ENCODE measurements around the gene SETDB1.

SETDB1 gene

GRCh38 chr1:150969626-150970025 lies 43.5 kb downstream of the SETDB1 start:
- H3K9me3 ChIP-seq (ENCODE audit: insufficient read depth, low read depth, low read length), result no peaks in the 10 kb centered on the region
- peaks cover 40% of the 10 kb centered on the region for H3K36me3 ChIP-seq (ENCODE audit: insufficient read depth, low read length)
- no peaks in the 10 kb centered on the region for H3K27me3 ChIP-seq (ENCODE audit: insufficient read depth, low read length, poor library complexity, severe bottlenecking)
- peaks cover 33% of the 10 kb centered on the region for H3K4me1 ChIP-seq (ENCODE audit: insufficient read depth, low read length, poor library complexity, severe bottlenecking)
- TF ChIP-seq CTCF (conservative IDR thresholded peaks at IDR 0.05; ENCODE audit: low read length) (no peak), EZH2phosphoT487 (IDR thresholded peaks at IDR 0.05; ENCODE audit: borderline replicate concordance) (no peak)
- no peak overlapping the region for H3K9ac ChIP-seq (ENCODE audit: low read depth, low read length, poor library complexity, severe bottlenecking)
- H3K9me2 ChIP-seq (replicated peaks; ENCODE audit: low read depth, low read length), result no peaks in the 10 kb centered on the region
- no peaks in the 10 kb centered on the region for H3F3A ChIP-seq (ENCODE audit: low read depth)
- peak overlapping the region; percentile 36 for H3K4me3 ChIP-seq (ENCODE audit: low read length, poor library complexity, severe bottlenecking)
- peaks cover 70% of the 10 kb centered on the region for H3K79me2 ChIP-seq (ENCODE audit: insufficient read depth, low read length)
- peaks cover 68% of the 10 kb centered on the region for H4K20me1 ChIP-seq (ENCODE audit: insufficient read depth, low read length, poor library complexity, severe bottlenecking)
- no peak overlapping the region for H2AFZ ChIP-seq (ENCODE audit: low read length)
- H3K4me2 ChIP-seq (ENCODE audit: low read depth, low read length, poor library complexity, severe bottlenecking), result peak overlapping the region; percentile 96

DNA sequence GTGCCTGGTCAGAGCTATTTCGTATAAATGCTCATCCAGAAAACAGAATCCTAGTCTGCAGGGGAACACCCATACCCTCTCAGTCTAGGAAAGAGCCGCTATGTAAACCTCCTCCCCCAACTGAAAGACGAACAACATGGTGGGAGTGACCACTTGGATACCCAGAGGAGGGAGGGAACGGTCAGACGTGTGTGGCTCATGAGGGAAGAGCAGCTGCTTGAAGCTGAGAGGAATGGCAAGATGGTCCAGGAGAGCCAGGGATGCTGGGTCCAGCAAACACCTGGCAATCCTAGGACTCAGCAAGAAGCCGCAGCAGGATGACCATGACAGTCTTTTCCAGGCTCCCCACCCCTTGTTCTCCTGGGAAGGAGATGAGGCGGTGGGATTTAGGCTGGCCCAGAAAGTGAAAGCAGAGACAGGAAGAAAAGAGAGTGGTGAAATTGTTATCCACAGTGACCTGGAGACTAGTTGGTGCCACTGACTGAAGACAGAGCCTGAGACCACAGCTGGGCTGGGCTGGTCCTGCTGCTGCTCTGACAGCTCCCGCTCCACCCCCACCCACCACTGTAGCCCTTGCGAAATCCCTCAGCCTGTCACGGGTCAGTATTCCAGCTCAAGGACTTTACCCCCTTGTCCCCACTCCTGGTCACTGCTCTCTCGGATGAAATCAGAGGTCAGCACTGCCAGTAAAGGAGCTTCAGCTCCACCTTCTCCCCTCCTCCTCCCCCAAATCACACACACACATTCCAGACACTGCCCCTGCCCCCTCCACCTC lies 44.8 kb downstream of the SETDB1 start:
- Histone ChIP-seq H3K4me2 (ENCODE audit: low read depth, low read length, poor library complexity, severe bottlenecking) (peak overlapping the region; percentile 96), H3K4me1 (ENCODE audit: insufficient read depth, low read length, poor library complexity, severe bottlenecking) (peaks cover 38% of the 10 kb centered on the region), H3K9me2 (replicated peaks; ENCODE audit: low read depth, low read length) (no peaks in the 10 kb centered on the region), H3K27me3 (ENCODE audit: insufficient read depth, low read length, poor library complexity, severe bottlenecking) (no peaks in the 10 kb centered on the region), H2AFZ (ENCODE audit: low read length) (no peak overlapping the region), H3K9me3 (ENCODE audit: insufficient read depth, low read depth, low read length) (no peaks in the 10 kb centered on the region), H3K9ac (ENCODE audit: low read depth, low read length, poor library complexity, severe bottlenecking) (peak overlapping the region; percentile 98), H3K36me3 (ENCODE audit: insufficient read depth, low read length) (peaks cover 30% of the 10 kb centered on the region; the same call in 1 of the 2 replicates), H4K20me1 (ENCODE audit: insufficient read depth, low read length, poor library complexity, severe bottlenecking) (peaks cover 68% of the 10 kb centered on the region), H3K79me2 (ENCODE audit: insufficient read depth, low read length) (peaks cover 70% of the 10 kb centered on the region), H3K4me3 (ENCODE audit: low read length, poor library complexity, severe bottlenecking) (peak overlapping the region; percentile 100), H3F3A (ENCODE audit: low read depth) (no peaks in the 10 kb centered on the region; the same call in 1 of the 2 replicates)
- TF ChIP-seq CTCF (conservative IDR thresholded peaks at IDR 0.05; ENCODE audit: low read length) (no peak), EZH2phosphoT487 (IDR thresholded peaks at IDR 0.05; ENCODE audit: borderline replicate concordance) (no peak)

DNA sequence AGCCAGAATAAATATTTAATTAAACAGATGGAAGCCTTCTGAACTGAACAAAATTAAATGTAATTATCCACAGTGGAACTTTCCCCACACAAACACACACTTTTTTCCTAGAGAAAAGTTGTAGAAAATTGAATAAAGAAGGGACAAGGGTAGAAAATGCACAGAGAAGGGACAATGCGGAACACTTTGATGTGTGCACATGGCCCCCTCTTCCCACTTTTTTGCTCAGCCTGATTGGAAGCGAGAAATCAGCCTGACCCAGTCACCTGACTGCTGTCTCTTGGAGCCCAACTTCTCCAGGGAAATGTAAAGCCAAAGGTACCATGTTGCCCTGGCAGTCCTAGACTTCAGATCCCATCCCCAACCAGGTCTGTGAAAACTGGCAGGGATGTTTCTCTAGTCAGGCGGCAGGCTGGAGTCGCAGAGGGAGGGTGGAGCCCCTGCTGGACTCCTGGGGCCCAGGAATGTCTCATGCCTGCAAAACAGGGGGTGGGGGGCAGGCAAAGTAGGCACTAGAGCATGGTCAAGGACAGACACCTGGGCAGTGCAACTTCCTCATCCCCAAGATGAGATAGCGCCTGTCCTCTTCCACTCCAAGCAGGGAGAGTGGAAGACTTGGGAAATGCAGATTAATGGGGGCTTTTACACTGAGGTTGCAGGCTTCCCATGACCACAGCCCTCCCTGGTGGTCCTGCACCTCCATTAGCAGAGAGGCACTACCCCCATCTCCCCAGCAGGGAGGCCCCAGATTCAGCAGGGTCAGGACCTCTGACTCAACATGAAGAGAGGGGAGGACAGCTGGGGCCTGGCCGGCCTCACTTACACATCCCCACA lies 45.6 kb downstream of the SETDB1 start:
- TF ChIP-seq CTCF (conservative IDR thresholded peaks at IDR 0.05; ENCODE audit: low read length) (peak; percentile 49), EZH2phosphoT487 (IDR thresholded peaks at IDR 0.05; ENCODE audit: borderline replicate concordance) (no peak)
- Histone ChIP-seq H3K36me3 (ENCODE audit: insufficient read depth, low read length) (peaks cover 22% of the 10 kb centered on the region; the same call in 1 of the 2 replicates), H3K27me3 (ENCODE audit: insufficient read depth, low read length, poor library complexity, severe bottlenecking) (no peaks in the 10 kb centered on the region), H3K4me3 (ENCODE audit: low read length, poor library complexity, severe bottlenecking) (peak overlapping the region; percentile 100), H4K20me1 (ENCODE audit: insufficient read depth, low read length, poor library complexity, severe bottlenecking) (peaks cover 63% of the 10 kb centered on the region), H3K9ac (ENCODE audit: low read depth, low read length, poor library complexity, severe bottlenecking) (peak overlapping the region; percentile 98), H3K9me2 (replicated peaks; ENCODE audit: low read depth, low read length) (no peaks in the 10 kb centered on the region), H2AFZ (ENCODE audit: low read length) (no peak overlapping the region), H3K4me2 (ENCODE audit: low read depth, low read length, poor library complexity, severe bottlenecking) (peak overlapping the region; percentile 96), H3K79me2 (ENCODE audit: insufficient read depth, low read length) (peaks cover 70% of the 10 kb centered on the region), H3F3A (ENCODE audit: low read depth) (peaks cover 3% of the 10 kb centered on the region; the same call in 1 of the 2 replicates), H3K9me3 (ENCODE audit: insufficient read depth, low read depth, low read length) (no peaks in the 10 kb centered on the region), H3K4me1 (ENCODE audit: insufficient read depth, low read length, poor library complexity, severe bottlenecking) (peaks cover 46% of the 10 kb centered on the region)

Data from Loucy (cell line).